ENCODE data around the gene PPP2R3A.
"Not testable (repeated sequence)": the region's sequence is repeated elsewhere in the genome, so short reads cannot be mapped to it uniquely, and the experiment has no call there.

Gene PPP2R3A

DNA sequence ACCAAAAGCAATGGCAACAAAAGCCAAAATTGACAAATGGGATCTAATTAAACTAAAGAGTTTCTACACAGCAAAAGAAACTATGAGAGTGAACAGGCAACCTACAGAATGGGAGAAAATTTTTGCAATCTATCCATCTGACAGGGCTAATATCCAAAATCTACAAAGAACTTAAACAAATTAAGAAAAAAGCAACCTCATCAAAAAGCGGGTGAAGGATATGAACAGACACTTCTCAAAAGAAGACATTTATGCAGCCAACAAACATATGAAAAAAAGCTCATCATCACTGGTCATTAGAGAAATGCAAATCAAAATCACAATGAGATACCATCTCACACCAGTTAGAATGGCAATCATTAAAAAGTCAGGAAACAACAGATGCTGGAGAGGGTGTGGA, 153.8 kb downstream of the PPP2R3A start:
- DNase-seq (ENCODE audit: low spot score in 2 of 2); H3K27ac Mint-ChIP-seq; H3K4me3 Mint-ChIP-seq; ATAC-seq (ENCODE audit: low read depth); H3K4me1 Mint-ChIP-seq; H3K36me3 Mint-ChIP-seq; H3K27me3 Mint-ChIP-seq; H3K9me3 Mint-ChIP-seq: not testable (repeated sequence)

DNA sequence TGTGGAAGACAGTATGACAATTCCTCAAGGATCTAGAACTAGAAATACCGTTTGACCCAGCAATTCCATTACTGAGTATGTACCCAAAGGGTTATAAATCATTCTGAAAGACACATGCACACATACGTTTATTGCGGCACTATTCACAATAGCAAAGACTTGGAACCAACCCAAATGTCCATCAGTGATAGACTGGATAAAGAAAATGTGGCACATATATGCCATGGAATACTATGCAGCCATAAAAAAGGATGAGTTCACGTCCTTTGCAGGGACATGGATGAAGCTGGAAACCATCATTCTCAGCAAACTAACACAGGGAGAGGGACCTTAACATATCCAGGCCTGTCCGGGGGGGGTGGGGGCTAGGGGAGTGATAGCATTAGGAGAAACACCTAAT, 154.3 kb downstream of the PPP2R3A start:
- not testable (repeated sequence) for ATAC-seq (ENCODE audit: low read depth); H3K4me1 Mint-ChIP-seq; DNase-seq (ENCODE audit: low spot score in 2 of 2); H3K27ac Mint-ChIP-seq; H3K9me3 Mint-ChIP-seq; H3K4me3 Mint-ChIP-seq; H3K27me3 Mint-ChIP-seq; H3K36me3 Mint-ChIP-seq

DNA sequence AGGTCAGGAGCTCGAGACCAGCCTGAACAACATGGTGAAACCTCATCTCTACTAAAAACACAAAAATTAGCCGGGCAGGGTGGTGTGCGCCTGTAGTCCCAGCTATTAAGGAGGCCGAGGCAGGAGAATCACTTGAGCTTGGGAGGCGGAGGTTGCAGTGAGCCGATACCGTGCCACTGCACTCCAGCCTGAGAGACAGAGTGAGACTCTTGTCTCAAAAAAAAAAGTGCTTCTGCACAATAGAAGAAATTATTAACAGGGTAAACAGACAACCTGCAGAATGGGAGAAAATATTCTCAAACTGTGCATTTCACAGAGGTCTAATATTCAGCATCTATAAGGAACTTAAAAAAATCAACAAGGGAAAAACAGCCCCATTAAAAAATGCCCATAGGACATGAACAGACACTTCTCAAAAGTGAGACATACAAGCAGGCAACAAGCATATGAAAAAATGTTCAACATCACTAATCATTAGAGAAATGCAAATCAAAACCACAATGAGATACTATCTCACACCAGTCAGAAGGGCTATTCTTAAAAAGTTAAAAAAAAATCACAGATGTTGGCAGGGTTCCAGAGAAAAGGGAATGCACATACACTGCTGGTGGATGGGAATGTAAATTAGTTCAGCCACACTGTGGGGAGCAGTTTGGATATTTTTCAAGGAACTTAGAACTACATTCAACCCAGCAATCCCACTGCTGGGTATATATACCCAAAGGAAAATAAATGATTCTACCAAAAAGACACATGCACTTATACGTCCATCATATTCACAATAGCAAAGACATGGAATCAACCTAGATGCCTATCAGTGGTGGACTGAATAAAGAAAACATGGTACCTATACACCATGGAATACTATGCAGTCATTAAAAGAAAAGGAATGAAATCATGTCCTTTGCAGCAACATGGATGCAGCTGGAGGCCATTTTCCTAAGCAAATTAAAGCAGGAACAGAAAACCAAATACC, 155.1 kb downstream of the PPP2R3A start:
- H3K4me1 Mint-ChIP-seq: peaks cover 10% of the 10 kb centered on the region
- H3K36me3 Mint-ChIP-seq: peaks cover 4% of the 10 kb centered on the region
- H3K9me3 Mint-ChIP-seq: peaks cover 4% of the 10 kb centered on the region
- DNase-seq (ENCODE audit: low spot score in 2 of 2): no peak
- peaks cover 6% of the 10 kb centered on the region for H3K27me3 Mint-ChIP-seq
- no peak for ATAC-seq (ENCODE audit: low read depth)
- no peak overlapping the region for H3K27ac Mint-ChIP-seq
- no peak overlapping the region for H3K4me3 Mint-ChIP-seq

DNA sequence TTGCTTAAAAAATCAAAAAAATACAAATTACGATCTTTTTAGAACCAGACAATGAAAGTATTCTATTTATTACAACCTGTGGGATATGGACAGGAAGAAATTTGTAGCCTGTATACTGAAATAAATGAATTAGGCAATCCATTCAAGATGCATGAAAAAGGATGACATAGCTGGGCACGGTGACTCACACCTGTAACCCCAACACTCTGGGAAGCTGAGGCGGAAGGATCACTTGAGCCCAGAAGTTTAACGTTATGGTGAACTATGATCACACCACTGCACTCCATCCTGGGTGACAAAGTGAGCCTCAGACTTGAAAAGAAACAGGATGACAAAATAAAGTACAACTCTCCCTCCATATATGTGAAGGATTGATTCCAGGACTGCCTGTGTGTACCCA, 156.5 kb downstream of the PPP2R3A start:
- H3K9me3 Mint-ChIP-seq: peaks cover 3% of the 10 kb centered on the region
- H3K4me3 Mint-ChIP-seq: no peak overlapping the region
- DNase-seq (ENCODE audit: low spot score in 2 of 2) (no peak), ATAC-seq (ENCODE audit: low read depth) (no peak)
- H3K27me3 Mint-ChIP-seq: peaks cover 3% of the 10 kb centered on the region
- H3K36me3 Mint-ChIP-seq: peaks cover 3% of the 10 kb centered on the region
- peaks cover 9% of the 10 kb centered on the region for H3K4me1 Mint-ChIP-seq
- no peak overlapping the region for H3K27ac Mint-ChIP-seq

DNA sequence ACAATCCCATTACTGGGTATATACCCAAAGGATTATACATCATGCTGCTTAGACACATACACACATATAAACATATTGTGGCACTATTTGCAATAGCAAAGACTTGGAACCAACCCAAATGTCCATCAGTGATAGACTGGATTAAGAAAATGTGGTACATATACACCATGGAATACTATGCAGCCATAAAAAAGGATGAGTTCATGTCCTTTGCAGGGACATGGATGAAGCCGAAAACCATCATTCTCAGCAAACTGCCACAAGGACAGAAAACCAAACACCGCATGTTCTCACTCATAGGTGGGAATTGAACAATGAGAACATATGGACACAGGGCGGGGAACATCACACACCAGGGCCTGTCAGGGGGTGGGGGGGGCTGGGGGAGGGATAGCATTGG, 166.1 kb downstream of the PPP2R3A start:
- peaks cover 10% of the 10 kb centered on the region for H3K36me3 Mint-ChIP-seq
- not testable (repeated sequence) for H3K27me3 Mint-ChIP-seq; DNase-seq (ENCODE audit: low spot score in 2 of 2); H3K27ac Mint-ChIP-seq; H3K4me1 Mint-ChIP-seq; ATAC-seq (ENCODE audit: low read depth); H3K9me3 Mint-ChIP-seq; H3K4me3 Mint-ChIP-seq

DNA sequence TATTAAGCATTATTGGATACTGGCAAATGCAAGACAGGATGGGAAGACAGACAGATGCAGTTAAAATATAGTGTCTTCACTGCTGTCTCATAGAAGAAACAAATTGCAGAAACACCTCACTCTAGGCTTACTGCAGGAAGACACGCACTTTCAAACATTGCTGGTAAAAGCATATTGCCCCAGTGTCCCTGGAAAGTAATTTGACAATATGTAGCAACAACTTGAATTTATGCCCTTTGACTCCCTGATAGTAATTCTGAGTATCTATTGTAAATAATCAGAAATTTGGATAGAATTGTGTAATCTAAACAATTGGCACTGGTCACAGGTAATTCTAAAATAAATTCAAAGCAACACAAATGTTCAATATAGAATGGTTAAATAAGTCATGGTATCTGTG, 168.6 kb downstream of the PPP2R3A start:
- peaks cover 2% of the 10 kb centered on the region for H3K4me1 Mint-ChIP-seq
- no peak for DNase-seq (ENCODE audit: low spot score in 2 of 2)

DNA sequence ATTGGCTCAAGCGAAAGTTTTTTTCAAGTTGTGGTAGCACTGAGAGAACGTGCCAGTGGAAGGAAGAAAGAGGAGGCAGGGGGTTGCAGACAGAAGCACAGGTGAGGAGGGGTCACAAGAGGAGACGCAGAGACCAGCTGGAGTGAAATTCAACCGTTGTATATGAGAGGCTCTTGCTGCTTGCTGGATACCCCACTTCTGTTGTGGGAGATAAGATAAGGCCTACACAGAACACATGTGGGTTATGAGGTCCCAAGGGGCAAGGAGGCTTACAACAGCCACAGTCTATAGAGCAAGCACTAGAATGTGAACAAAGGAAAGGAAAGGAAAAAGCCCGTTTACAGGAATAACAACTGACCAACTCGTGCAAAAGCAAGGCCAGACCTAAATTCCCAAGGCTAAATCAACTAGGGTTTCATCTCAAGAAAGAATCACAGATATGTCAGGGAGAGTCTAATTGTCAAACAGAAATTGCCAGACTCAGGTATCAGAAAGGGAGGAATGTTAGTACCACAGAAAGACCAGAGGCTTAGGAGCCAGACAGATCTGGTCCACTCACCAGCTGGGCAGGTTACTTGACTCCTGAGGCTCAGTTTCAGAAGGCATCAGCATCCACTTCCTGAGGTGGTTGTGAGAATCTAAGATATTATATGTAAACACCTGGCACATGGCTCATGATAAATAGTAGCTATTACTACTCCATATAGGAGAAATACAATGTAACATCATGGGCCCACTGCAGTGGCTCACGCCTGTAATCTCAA, 169.7 kb downstream of the PPP2R3A start:
- Mint-ChIP-seq H3K4me3 (no peak overlapping the region), H3K27ac (no peak overlapping the region), H3K36me3 (no peaks in the 10 kb centered on the region), H3K4me1 (peaks cover 2% of the 10 kb centered on the region), H3K9me3 (no peaks in the 10 kb centered on the region), H3K27me3 (peaks cover 1% of the 10 kb centered on the region)
- DNase-seq (ENCODE audit: low spot score in 2 of 2) (no peak), ATAC-seq (ENCODE audit: low read depth) (no peak)

More for the DNA sequence above, 168.6 kb downstream of the PPP2R3A start:
- Mint-ChIP-seq H3K27ac (no peak overlapping the region), H3K36me3 (no peaks in the 10 kb centered on the region), H3K4me3 (no peak overlapping the region), H3K27me3 (peaks cover 1% of the 10 kb centered on the region), H3K9me3 (no peaks in the 10 kb centered on the region)
- ATAC-seq (ENCODE audit: low read depth): no peak

DNA sequence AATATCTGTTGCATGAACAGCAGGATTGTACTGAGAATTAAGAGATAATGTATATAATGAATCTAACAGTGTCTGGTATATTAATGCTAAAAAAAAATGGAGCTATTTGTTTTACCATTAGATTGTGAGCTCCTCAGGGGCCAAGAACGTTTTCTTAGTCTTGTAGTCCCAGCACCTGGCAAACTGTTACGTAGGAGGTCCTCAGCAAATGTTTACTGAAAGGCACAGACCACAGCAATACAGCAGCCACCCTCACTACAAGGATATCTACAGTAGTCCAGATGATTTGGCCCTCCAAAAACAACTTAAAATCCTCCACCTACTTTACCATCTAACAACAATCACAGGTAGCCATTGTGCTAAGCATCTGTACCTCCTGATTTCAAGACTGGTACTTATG, 170.9 kb downstream of the PPP2R3A start:
- Mint-ChIP-seq H3K4me3 (no peak overlapping the region), H3K36me3 (no peaks in the 10 kb centered on the region), H3K9me3 (no peaks in the 10 kb centered on the region), H3K27me3 (no peaks in the 10 kb centered on the region), H3K4me1 (peaks cover 7% of the 10 kb centered on the region), H3K27ac (no peak overlapping the region)
- DNase-seq (ENCODE audit: low spot score in 2 of 2) (no peak), ATAC-seq (ENCODE audit: low read depth) (no peak)

DNA sequence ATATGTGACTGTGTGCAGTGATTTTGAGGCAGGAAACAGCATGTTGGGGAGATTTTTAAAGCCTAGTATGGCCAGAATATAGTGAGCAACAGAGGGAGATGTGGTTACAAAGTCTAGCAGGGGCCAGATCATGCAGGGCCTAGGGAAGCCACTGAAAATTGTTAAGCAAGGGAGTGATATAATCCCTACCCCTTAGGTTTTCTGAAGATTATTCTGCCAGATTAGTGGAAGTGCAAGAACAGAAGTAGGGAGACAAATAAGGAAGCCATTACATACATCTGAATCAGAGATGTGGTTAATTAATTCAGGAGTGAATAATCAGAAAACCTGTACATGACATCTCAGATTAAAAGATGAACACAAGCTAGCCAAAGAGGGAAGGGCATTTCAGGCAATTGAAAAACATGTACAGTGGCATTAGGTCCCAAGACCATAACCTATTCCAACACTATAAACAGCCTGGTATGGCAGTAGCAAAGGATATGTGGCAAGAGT, 175.8 kb downstream of the PPP2R3A start:
- Mint-ChIP-seq H3K36me3 (no peaks in the 10 kb centered on the region), H3K27ac (peak overlapping the region; percentile 68), H3K27me3 (no peaks in the 10 kb centered on the region), H3K9me3 (no peaks in the 10 kb centered on the region), H3K4me1 (peaks cover 13% of the 10 kb centered on the region), H3K4me3 (no peak overlapping the region)
- ATAC-seq (ENCODE audit: low read depth) (no peak), DNase-seq (ENCODE audit: low spot score in 2 of 2) (no peak)

DNA sequence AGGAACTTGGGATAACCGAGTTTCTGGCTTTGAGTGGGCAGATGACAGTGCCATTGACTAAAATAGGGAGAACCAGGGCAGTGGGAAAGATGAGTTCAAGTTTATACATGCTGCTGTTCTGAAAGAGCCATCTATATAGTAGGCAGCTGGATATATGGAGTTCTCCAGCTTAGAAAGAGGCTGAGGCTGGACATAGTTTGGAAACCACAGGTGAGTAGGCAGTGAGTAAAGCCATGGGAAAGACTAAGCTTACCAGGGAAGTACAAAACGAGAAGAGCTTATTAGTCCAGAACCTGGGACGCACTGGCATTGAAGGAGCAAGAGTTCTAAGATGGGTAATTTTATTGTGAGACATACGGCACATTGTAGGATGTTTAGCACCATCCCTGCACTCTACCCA, 176.4 kb downstream of the PPP2R3A start:
- Mint-ChIP-seq H3K4me3 (no peak overlapping the region), H3K36me3 (no peaks in the 10 kb centered on the region), H3K4me1 (peaks cover 13% of the 10 kb centered on the region), H3K9me3 (no peaks in the 10 kb centered on the region), H3K27ac (peak overlapping the region; percentile 68), H3K27me3 (no peaks in the 10 kb centered on the region)
- DNase-seq (ENCODE audit: low spot score in 2 of 2): no peak
- ATAC-seq (ENCODE audit: low read depth): no peak

DNA sequence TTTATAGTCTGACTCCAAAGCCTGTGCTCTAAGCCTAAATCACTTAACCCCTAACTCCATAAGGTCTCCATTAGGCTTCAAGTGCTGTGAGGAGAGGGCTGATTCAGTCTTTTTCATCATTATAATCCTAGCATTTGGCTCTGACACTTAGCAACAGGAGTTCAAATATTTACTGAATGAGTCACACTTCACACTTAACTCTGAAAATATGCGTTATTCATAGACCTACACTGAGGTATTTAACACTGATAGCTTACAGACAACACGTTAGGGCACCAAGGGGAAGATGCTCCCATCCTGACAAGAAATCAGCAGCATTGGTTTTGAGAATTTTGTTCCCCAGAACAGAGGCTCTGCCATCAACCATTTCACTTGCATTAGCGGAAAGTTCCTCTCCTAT, 177.1 kb downstream of the PPP2R3A start:
- Mint-ChIP-seq H3K27me3 (no peaks in the 10 kb centered on the region), H3K4me3 (no peak overlapping the region), H3K9me3 (no peaks in the 10 kb centered on the region), H3K4me1 (peaks cover 13% of the 10 kb centered on the region), H3K27ac (no peak overlapping the region), H3K36me3 (no peaks in the 10 kb centered on the region)
- no peak for DNase-seq (ENCODE audit: low spot score in 2 of 2)
- no peak for ATAC-seq (ENCODE audit: low read depth)

DNA sequence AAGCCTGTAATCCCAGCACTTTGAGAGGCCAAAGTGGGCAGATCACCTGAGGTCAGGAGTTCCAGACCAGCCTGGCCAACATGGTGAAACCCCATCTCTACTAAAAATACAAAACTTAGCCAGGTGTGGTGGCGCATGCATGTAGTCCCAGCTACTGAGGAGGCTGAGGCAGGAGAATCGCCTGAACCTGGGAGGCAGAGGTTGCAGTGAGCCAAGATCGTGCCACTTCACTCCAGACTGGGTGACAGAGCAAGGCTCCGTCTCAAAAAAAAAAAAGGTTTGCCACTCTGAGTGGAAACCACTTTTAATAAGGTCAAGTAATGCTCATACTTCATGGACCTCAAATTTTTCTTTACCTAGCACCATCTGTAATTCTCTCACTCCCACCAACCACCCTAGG, 178.9 kb downstream of the PPP2R3A start:
- not testable (repeated sequence) for DNase-seq (ENCODE audit: low spot score in 2 of 2); H3K9me3 Mint-ChIP-seq; H3K4me3 Mint-ChIP-seq; H3K27ac Mint-ChIP-seq; H3K27me3 Mint-ChIP-seq; ATAC-seq (ENCODE audit: low read depth); H3K36me3 Mint-ChIP-seq
- peaks cover 16% of the 10 kb centered on the region for H3K4me1 Mint-ChIP-seq

DNA sequence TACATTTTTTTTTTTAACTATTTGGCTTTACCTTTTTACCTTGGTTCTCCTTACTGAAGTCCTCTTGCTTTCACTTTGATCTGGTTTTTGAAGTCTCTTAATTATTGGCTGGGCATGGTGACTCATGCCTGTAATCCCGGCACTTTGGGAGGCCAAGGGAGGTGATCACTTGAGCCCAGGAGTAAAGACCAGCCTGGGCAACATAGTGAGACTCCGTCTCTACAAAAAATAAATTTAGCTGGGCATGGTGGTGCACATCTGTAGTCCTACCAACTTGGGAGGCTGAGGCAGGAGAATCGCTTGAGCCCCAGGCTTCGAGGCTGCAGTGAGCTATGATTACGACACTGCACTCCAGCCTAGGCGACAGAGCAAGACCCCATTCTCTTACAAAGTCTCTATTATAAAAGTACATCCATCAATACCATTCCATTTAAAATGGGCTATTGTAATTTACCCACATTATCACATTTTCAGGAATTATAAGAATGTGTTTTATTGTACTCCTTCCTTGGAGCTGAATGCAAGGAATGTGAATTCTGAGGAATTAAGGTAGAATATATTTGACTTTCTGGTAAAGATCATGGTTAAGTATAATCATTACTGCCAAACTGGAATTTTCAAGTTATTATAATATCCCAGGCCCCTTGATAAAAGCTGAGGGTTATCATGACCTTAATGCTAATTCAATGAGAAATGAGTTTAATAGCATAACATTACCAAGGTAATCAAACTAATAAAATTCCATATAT, 181.6 kb downstream of the PPP2R3A start:
- Mint-ChIP-seq H3K27me3 (no peaks in the 10 kb centered on the region), H3K4me3 (no peak overlapping the region), H3K4me1 (peaks cover 14% of the 10 kb centered on the region), H3K36me3 (peaks cover 16% of the 10 kb centered on the region), H3K27ac (peak overlapping the region; percentile 31), H3K9me3 (no peaks in the 10 kb centered on the region)
- ATAC-seq (ENCODE audit: low read depth) (no peak), DNase-seq (ENCODE audit: low spot score in 2 of 2) (no peak)

DNA sequence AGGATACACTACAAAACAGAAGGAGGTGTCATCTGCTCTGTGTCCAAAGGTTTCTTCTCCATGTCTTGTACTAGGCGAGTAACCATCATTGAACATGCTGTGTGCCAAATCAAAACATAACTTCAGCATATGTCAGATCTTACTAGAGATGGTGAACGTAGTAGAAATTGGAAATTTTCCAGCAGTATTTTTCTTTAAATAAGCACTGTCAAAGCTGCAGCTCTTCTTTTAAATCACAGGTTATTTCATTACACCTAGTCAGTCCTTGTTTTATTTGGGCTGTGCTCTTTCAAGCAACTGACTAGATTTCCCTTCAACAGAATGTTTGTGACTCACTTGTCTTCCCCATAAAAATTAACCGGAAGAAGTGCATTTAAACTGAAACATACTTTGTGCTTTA, 184.1 kb downstream of the PPP2R3A start:
- peaks cover 19% of the 10 kb centered on the region for H3K4me1 Mint-ChIP-seq
- DNase-seq (ENCODE audit: low spot score in 2 of 2) (no peak), ATAC-seq (ENCODE audit: low read depth) (no peak)
- H3K27ac Mint-ChIP-seq: peak overlapping the region; percentile 74
- H3K9me3 Mint-ChIP-seq: no peaks in the 10 kb centered on the region
- no peaks in the 10 kb centered on the region for H3K27me3 Mint-ChIP-seq
- no peak overlapping the region for H3K4me3 Mint-ChIP-seq
- H3K36me3 Mint-ChIP-seq: peaks cover 22% of the 10 kb centered on the region
